SK-N-SH (cell line): ENCODE results near the gene NKAIN4. TPM values are rescaled to one million over a fixed set of nuclear protein-coding genes. Genes with fewer than 3 reads are reported as not detected.

ENCODE experiments used
- CTCF ChIA-PET: fragments of 300-600, 350-600 bp; formaldehyde crosslinking; extraction: SDS; loops from one replicate; lab custom pipeline; 2021; lab: Yijun Ruan, JAX
- POLR2A ChIA-PET: fragments of 350-600 bp; sonication (Branson Sonifier 250); formaldehyde crosslinking; extraction: SDS; loops from one replicate; lab custom pipeline; 2020; ENCODE audit warnings: antibody characterized with exemption, inconsistent platforms; lab: Yijun Ruan, JAX
- DNase-seq: peaks from one replicate; pipeline ENCODE4 v3.0.0; 2012
- H2AFZ ChIP-seq: fragments of 200-600 bp; sonication (generic); 2 replicates; pipeline ENCODE4 v1.8.1; 2016; ENCODE audit warnings: antibody characterized with exemption, mild to moderate bottlenecking, low read depth
- H3F3A ChIP-seq: fragments of 200-600 bp; sonication (generic); replicated peaks from 2 replicates; pipeline ENCODE3; 2016; ENCODE audit warnings: antibody characterized with exemption, mild to moderate bottlenecking; ENCODE audit not compliant: insufficient read depth
- H3K27ac ChIP-seq, 2 experiments: fragments of 200-500 bp in 1 of 2; fragments of 200-600 bp in 1 of 2; sonication (Bioruptor generic) in 1 of 2; sonication (generic), shearing (Covaris generic) in 1 of 2; 2 replicates each; pipeline versions ENCODE4 v1.5.1 to v1.6.1; 2014 to 2016; ENCODE audit warnings: low read depth in 2 of 2, inconsistent platforms in 1 of 2, low read length in 1 of 2, mild to moderate bottlenecking in 1 of 2, mixed read lengths in 1 of 2
- H3K27me3 ChIP-seq: fragments of 200-600 bp; sonication (generic), shearing (Covaris generic); 2 replicates; pipeline ENCODE4 v1.6.1; 2016; ENCODE audit warnings: mixed run types; ENCODE audit not compliant: insufficient read depth
- H3K36me3 ChIP-seq, 2 experiments: fragments of 200-500 bp in 1 of 2; fragments of 200-600 bp in 1 of 2; sonication (Bioruptor generic) in 1 of 2; sonication (generic) in 1 of 2; replicated peaks in 1 of 2; 2 replicates each; pipeline versions ENCODE3 to v1.5.1; 2014 to 2016; ENCODE audit warnings: low read length in 1 of 2, mild to moderate bottlenecking in 1 of 2; ENCODE audit not compliant: insufficient read depth in 2 of 2, control insufficient read depth in 1 of 2
- H3K4me1 ChIP-seq, 2 experiments: fragments of 200-500 bp in 1 of 2; fragments of 200-600 bp in 1 of 2; sonication (Bioruptor generic) in 1 of 2; sonication (generic), shearing (Covaris generic) in 1 of 2; 2 replicates each; pipeline versions ENCODE4 v1.5.1 to v1.6.1; 2014 to 2016; ENCODE audit warnings: low read depth in 1 of 2, low read length in 1 of 2, mixed run types in 1 of 2; ENCODE audit not compliant: insufficient read depth in 2 of 2, control insufficient read depth in 1 of 2
- H3K4me2 ChIP-seq: fragments of 200-600 bp; sonication (generic), shearing (Covaris generic); 2 replicates; pipeline ENCODE4 v1.6.1; 2017; ENCODE audit warnings: mixed run types
- H3K4me3 ChIP-seq, 2 experiments: fragments of 200-500 bp in 1 of 2; fragments of 200-600 bp in 1 of 2; sonication (Bioruptor generic) in 1 of 2; sonication (generic), shearing (Covaris generic) in 1 of 2; 2 replicates each; pipeline versions ENCODE4 v1.5.1 to v1.8.1; 2014 to 2016; ENCODE audit warnings: low read depth in 2 of 2, inconsistent platforms in 1 of 2, low read length in 1 of 2, mild to moderate bottlenecking in 1 of 2, mixed read lengths in 1 of 2, moderate library complexity in 1 of 2
- H3K79me2 ChIP-seq: fragments of 200-600 bp; sonication (generic); 2 replicates; pipeline ENCODE4 v1.8.1; 2017; ENCODE audit warnings: mild to moderate bottlenecking; ENCODE audit not compliant: insufficient read depth
- H3K9ac ChIP-seq: fragments of 200-600 bp; sonication (generic); 2 replicates; pipeline ENCODE4 v1.6.1; 2017; ENCODE audit warnings: mixed run types
- H3K9me2 ChIP-seq: fragments of 200-600 bp; sonication (generic); 2 replicates; pipeline ENCODE4 v1.6.1; 2017; ENCODE audit warnings: mixed run types
- H3K9me3 ChIP-seq: fragments of 200-600 bp; sonication (generic); 2 replicates; pipeline ENCODE4 v1.6.1; 2017; ENCODE audit warnings: mixed run types, mild to moderate bottlenecking, moderate library complexity
- H4K20me1 ChIP-seq: fragments of 200-600 bp; sonication (generic); 2 replicates; pipeline ENCODE4 v1.6.1; 2017; ENCODE audit warnings: mild to moderate bottlenecking, mixed run types; ENCODE audit not compliant: insufficient read depth
- EP300 ChIP-seq, 2 experiments: IDR thresholded peaks; 2 replicates each; pipeline versions ENCODE4 v1.4.0 to v1.6.1; 2012; ENCODE audit warnings: borderline replicate concordance in 1 of 2, low read depth in 1 of 2, low read length in 1 of 2
- EZH2phosphoT487 ChIP-seq: fragments of 200-600 bp; sonication (generic); IDR thresholded peaks from 2 replicates; pipeline ENCODE4 v1.6.1; 2017; ENCODE audit warnings: low read depth, mixed run types, mild to moderate bottlenecking, antibody characterized with exemption, moderate library complexity, borderline replicate concordance
- MEF2A ChIP-seq: IDR thresholded peaks from 2 replicates; pipeline ENCODE4 v1.4.0; 2012; ENCODE audit warnings: low read depth, borderline replicate concordance
- NFIC ChIP-seq: IDR thresholded peaks from 2 replicates; pipeline ENCODE4 v1.4.0; 2012; ENCODE audit warnings: borderline replicate concordance
- NRF1 ChIP-seq: IDR thresholded peaks from 2 replicates; pipeline ENCODE4 v1.6.1; 2012; ENCODE audit warnings: low read depth, mild to moderate bottlenecking, low read length
- RAD21 ChIP-seq: IDR thresholded peaks from 2 replicates; pipeline ENCODE4 v1.6.1; 2012; ENCODE audit warnings: mild to moderate bottlenecking, low read length
- RCOR1 ChIP-seq: fragments of 150-350 bp; IDR thresholded peaks from 2 replicates; pipeline ENCODE4 v1.6.1; 2017; ENCODE audit warnings: antibody characterized with exemption, low read length
- SMC3 ChIP-seq: IDR thresholded peaks from 2 replicates; pipeline ENCODE4 v1.6.1; 2012; ENCODE audit warnings: low read depth, low read length, improper control_type of control experiment
- TAF1 ChIP-seq: IDR thresholded peaks from 2 replicates; pipeline ENCODE4 v1.6.1; 2012; ENCODE audit warnings: low read depth, mild to moderate bottlenecking, low read length, moderate library complexity, borderline replicate concordance
- TEAD4 ChIP-seq: IDR thresholded peaks from 2 replicates; pipeline ENCODE4 v1.4.0; 2012; ENCODE audit warnings: mild to moderate bottlenecking, borderline replicate concordance; ENCODE audit not compliant: insufficient read depth
- YY1 ChIP-seq: IDR thresholded peaks from 2 replicates; pipeline ENCODE4 v1.4.0; 2012; ENCODE audit warnings: low read depth, mild to moderate bottlenecking
- WGBS: methylation state at CpG from one replicate; pipeline ENCODE4 v1.1.6; 2017; ENCODE audit warnings: low lambda C conversion rate; 5-methylcytosine and 5-hydroxymethylcytosine counted together
- polyA plus RNA-seq, 3 experiments: library from polyadenylated mRNA; depleted of rRNA; stranded (reverse); fragments of >200 nt; gene quantifications; 2 replicates each; pipeline ENCODE4 v1.2.3, GENCODE V29; 2012
- TF ChIP-seq, protein P1 (sequence below): IDR thresholded peaks from 2 replicates; pipeline ENCODE4 v1.4.0; 2012; ENCODE audit warnings: low read depth, borderline replicate concordance
- TF ChIP-seq, protein P2 (sequence below): fragments of 150-350 bp; IDR thresholded peaks from 2 replicates; pipeline ENCODE4 v1.6.1; 2016; ENCODE audit warnings: mild to moderate bottlenecking, low read depth, low read length

The NKAIN4 gene
- polyA plus RNA-seq, 1 of the 3 experiments (the other 2 are of a cell fraction) = not detected

DNA sequence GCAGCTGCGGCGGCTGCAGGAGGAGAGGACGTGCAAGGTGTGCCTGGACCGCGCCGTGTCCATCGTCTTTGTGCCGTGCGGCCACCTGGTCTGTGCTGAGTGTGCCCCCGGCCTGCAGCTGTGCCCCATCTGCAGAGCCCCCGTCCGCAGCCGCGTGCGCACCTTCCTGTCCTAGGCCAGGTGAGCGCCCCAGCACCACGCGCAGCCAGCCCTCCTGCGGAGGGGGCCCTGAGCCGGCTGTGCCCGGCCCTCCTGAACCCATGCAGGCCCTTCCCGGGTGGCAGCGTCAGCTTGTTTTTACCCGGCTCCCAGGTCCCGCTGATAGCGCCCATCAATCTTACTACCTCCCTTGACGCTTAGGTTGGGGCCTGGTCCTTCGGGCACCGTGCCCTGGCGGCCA lies 14.8 kb downstream of the NKAIN4 start:
- H2AFZ ChIP-seq = no peak overlapping the region
- H3K9ac ChIP-seq = no peak overlapping the region
- H3K4me2 ChIP-seq = no peak overlapping the region
- no peak overlapping the region for H3K27ac ChIP-seq
- H3K27me3 ChIP-seq = no peaks in the 10 kb centered on the region
- no peak overlapping the region for H3K4me3 ChIP-seq
- no peaks in the 10 kb centered on the region for H3K9me3 ChIP-seq
- H3K9me2 ChIP-seq = no peaks in the 10 kb centered on the region
- H3K79me2 ChIP-seq = no peaks in the 10 kb centered on the region
- ChIA-PET CTCF (interaction anchor here (1.1 to 15.6 kb wide), 5 partner anchors 9 to 142 kb away, joined by 3 to 168 read pairs (median 5); no protein-coding TSS in a partner anchor), POLR2A (no interaction called here)
- no peak for TF ChIP-seq MEF2A
- TF ChIP-seq TAF1 = no peak
- no peak for TF ChIP-seq RCOR1
- TF ChIP-seq YY1 = no peak
- TF ChIP-seq TEAD4 = no peak
- TF ChIP-seq NFIC = no peak
- TF ChIP-seq, protein P1, sequence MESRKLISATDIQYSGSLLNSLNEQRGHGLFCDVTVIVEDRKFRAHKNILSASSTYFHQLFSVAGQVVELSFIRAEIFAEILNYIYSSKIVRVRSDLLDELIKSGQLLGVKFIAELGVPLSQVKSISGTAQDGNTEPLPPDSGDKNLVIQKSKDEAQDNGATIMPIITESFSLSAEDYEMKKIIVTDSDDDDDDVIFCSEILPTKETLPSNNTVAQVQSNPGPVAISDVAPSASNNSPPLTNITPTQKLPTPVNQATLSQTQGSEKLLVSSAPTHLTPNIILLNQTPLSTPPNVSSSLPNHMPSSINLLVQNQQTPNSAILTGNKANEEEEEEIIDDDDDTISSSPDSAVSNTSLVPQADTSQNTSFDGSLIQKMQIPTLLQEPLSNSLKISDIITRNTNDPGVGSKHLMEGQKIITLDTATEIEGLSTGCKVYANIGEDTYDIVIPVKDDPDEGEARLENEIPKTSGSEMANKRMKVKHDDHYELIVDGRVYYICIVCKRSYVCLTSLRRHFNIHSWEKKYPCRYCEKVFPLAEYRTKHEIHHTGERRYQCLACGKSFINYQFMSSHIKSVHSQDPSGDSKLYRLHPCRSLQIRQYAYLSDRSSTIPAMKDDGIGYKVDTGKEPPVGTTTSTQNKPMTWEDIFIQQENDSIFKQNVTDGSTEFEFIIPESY = no peak
- TF ChIP-seq EP300 (IDR thresholded peaks at IDR 0.05; ENCODE audit: borderline replicate concordance in 1 of 2, low read depth in 1 of 2, low read length in 1 of 2) = no peak
- no peak for TF ChIP-seq RAD21
- no peak for TF ChIP-seq SMC3
- TF ChIP-seq, protein P2, sequence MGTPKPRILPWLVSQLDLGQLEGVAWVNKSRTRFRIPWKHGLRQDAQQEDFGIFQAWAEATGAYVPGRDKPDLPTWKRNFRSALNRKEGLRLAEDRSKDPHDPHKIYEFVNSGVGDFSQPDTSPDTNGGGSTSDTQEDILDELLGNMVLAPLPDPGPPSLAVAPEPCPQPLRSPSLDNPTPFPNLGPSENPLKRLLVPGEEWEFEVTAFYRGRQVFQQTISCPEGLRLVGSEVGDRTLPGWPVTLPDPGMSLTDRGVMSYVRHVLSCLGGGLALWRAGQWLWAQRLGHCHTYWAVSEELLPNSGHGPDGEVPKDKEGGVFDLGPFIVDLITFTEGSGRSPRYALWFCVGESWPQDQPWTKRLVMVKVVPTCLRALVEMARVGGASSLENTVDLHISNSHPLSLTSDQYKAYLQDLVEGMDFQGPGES = no peak
- TF ChIP-seq NRF1 = no peak
- WGBS = 81% methylated on average over 15 of the region's 30 CpGs
- no peak for DNase-seq
- H3F3A ChIP-seq = no peaks in the 10 kb centered on the region
- peaks cover 0 to 7% of the 10 kb centered on the region in 2 experiments; a peak in 1 of 4 replicates for H3K4me1 ChIP-seq
- H3K36me3 ChIP-seq = no peaks in the 10 kb centered on the region
- H4K20me1 ChIP-seq = no peaks in the 10 kb centered on the region

- Histone ChIP-seq H3K36me3 (no peaks in the 10 kb centered on the region), H3K9me2 (no peaks in the 10 kb centered on the region), H3F3A (no peaks in the 10 kb centered on the region), H3K9me3 (no peaks in the 10 kb centered on the region), H3K4me3 (no peak overlapping the region), H3K79me2 (no peaks in the 10 kb centered on the region), H4K20me1 (no peaks in the 10 kb centered on the region), H3K4me2 (no peak overlapping the region), H3K9ac (no peak overlapping the region), H2AFZ (no peak overlapping the region), H3K27me3 (no peaks in the 10 kb centered on the region), H3K4me1 (peaks cover 0 to 7% of the 10 kb centered on the region in 2 experiments; a peak in 1 of 4 replicates), H3K27ac (no peak overlapping the region)
- WGBS = 35% methylated on average over 11 of the region's 16 CpGs
- peak; percentile 57 for DNase-seq
- ChIA-PET CTCF (interaction anchor here (1.1 to 15.6 kb wide), 3 partner anchors 14 to 56 kb away, joined by 3 to 168 read pairs (median 3); no protein-coding TSS in a partner anchor), POLR2A (interaction anchor here (0.5 kb wide), 1 partner anchor 187 kb away, joined by 3 read pairs; no protein-coding TSS in a partner anchor)
- TF ChIP-seq RAD21 = 0 out of 2 replicates have a peak, but pooled peaks have one; percentile 16
- no peak for TF ChIP-seq EZH2phosphoT487
- no peak for TF ChIP-seq YY1
These were observed 15.6 kb downstream of the NKAIN4 start for GRCh38 chr20:63238514-63239125.
